Adrenal gland (tissue), 12 donors: ENCODE results near the gene KDSR. TPM values are rescaled to one million over a fixed set of nuclear protein-coding genes. Genes with fewer than 3 reads are reported as not detected.

Experiments used
- DNase-seq, 7 donors: peaks; one replicate each; pipeline ENCODE4 v3.0.0-alpha.2; 2019 to 2020
- H3K27ac ChIP-seq, 5 donors: fragments of 200-600 bp; sonication (generic) in 4 of 5; 1 replicate in 3 of 5; 2 replicates in 2 of 5; pipeline versions ENCODE4 v1.5.1 to v1.8.0; 2016 to 2020; ENCODE audit warnings: mild to moderate bottlenecking in 1 of 5
- H3K27me3 ChIP-seq: fragments of 200-600 bp; 2 replicates; pipeline ENCODE4 v1.8.0; 2021
- H3K36me3 ChIP-seq, 2 donors: fragments of 200-600 bp; replicated peaks in 1 of 2; 1 replicate in 1 of 2; 2 replicates in 1 of 2; pipeline versions ENCODE4 v1.5.1 to v1.8.0; 2018 to 2022
- H3K4me1 ChIP-seq, 2 donors: fragments of 200-600 bp; replicated peaks in 1 of 2; 1 replicate in 1 of 2; 2 replicates in 1 of 2; pipeline versions ENCODE4 v1.5.1 to v1.8.0; 2018 to 2021
- H3K4me3 ChIP-seq, 4 donors: fragments of 200-600 bp; sonication (generic) in 3 of 4; one replicate each; pipeline ENCODE4 v1.5.1; 2016 to 2018
- H3K9me3 ChIP-seq, 3 donors: fragments of 200-600 bp; sonication (generic) in 1 of 3; replicated peaks in 1 of 3; 1 replicate in 2 of 3; 2 replicates in 1 of 3; pipeline versions ENCODE4 v1.5.1 to v1.8.0; 2016 to 2021
- CTCF ChIP-seq, 6 experiments: fragments of 450-650 bp in 4 of 6; fragments of 200-600 bp in 2 of 6; sonication (generic) in 1 of 6; IDR thresholded peaks; 1 replicate in 5 of 6; 2 replicates in 1 of 6; pipeline versions ENCODE4 v1.5.1 to v1.8.0; 2016 to 2021; ENCODE audit warnings: antibody characterized with exemption in 6 of 6, mild to moderate bottlenecking in 2 of 6, moderate library complexity in 1 of 6
- POLR2A ChIP-seq, 2 donors: fragments of 450-650 bp; IDR thresholded peaks; one replicate each; pipeline ENCODE4 v1.6.1; 2017; ENCODE audit warnings: antibody characterized with exemption in 2 of 2, mild to moderate bottlenecking in 2 of 2, moderate library complexity in 1 of 2
- WGBS, 4 donors: extraction: QIAGEN DNeasy Blood & Tissue Kit in 2 of 4; methylation state at CpG; one replicate each; pipeline versions ENCODE4 v1.1.5 to v1.1.7; 2013 to 2017; 5-methylcytosine and 5-hydroxymethylcytosine counted together
- intact Hi-C, 2 donors: fragments of 100-400 bp; cut with DNase I; formaldehyde crosslinking; loops; one replicate each; pipeline versions ENCODE4 v1.14.1 to v1.15.0; 2022 to 2023
- polyA plus RNA-seq, 3 donors: library from polyadenylated mRNA; stranded (reverse); fragments of 200-250 nt in 2 of 3; fragments of 350-450 nt in 1 of 3; fragmentation: Illumina TruSeq in 1 of 3; extraction: RNeasy Lipid Tissue Mini Kit (QIAGEN cat#74804) in 1 of 3; gene quantifications; one replicate each; pipeline ENCODE4 v1.2.3, GENCODE V29; 2013 to 2014
- total RNA-seq, 9 donors: library from RNA; depleted of rRNA in 4 of 9; stranded (reverse); fragments of >200 nt in 4 of 9; fragments of 120-200 nt in 1 of 9; fragmentation: NEBNext Ultra II Directional in 1 of 9; extraction: Animal tissue kit (Norgen Biotek cat#: 25700) in 1 of 9; gene quantifications; one replicate each; pipeline versions ENCODE4 v1.1.0 to v1.2.4, GENCODE V29; 2013 to 2023
- donor health status: healthy with polysubstance abuse.
- donor health status: Bipolar disorder and iron deficiency.
- donor health status: DM: yes; HTN: yes; CAD: no.
- donor health status: DM: no; HTN: no; CAD: no.
- donor health status: DM: no; HTN: no; CAD: no.
- donor health status: DM: yes; HTN: yes; CAD: no.

The KDSR gene
- total and polyA plus RNA-seq, 12 donors: 8.2 to 102 (median 50.4) TPM

- Histone ChIP-seq H3K9me3 (no peaks in the 10 kb centered on the region), H3K27ac (no peak overlapping the region), H3K27me3 (no peaks in the 10 kb centered on the region), H3K36me3 (peaks cover 0 to 78% of the 10 kb centered on the region in 2 donors), H3K4me3 (no peak overlapping the region), H3K4me1 (peaks cover 4 to 6% of the 10 kb centered on the region in 2 donors)
- TF ChIP-seq CTCF (IDR thresholded peaks at IDR 0.05) (peak in 5 of 6 experiments; percentile 13 to 50 (median 32)), POLR2A (IDR thresholded peaks at IDR 0.05) (no peak)
- intact Hi-C loops: loop anchor here (5.0 to 10.0 kb wide), 2 partner anchors 95 to 323 kb away; no protein-coding TSS in a partner anchor
- DNase-seq: peak in 2 of 7 donors; percentile 32 to 47
- WGBS, 4 donors: 38 to 55% (median 45%) methylated on average over 4 of the region's 4 CpGs
These were observed 27.0 kb downstream of the KDSR start for GRCh38 chr18:63339920-63340484.

DNA sequence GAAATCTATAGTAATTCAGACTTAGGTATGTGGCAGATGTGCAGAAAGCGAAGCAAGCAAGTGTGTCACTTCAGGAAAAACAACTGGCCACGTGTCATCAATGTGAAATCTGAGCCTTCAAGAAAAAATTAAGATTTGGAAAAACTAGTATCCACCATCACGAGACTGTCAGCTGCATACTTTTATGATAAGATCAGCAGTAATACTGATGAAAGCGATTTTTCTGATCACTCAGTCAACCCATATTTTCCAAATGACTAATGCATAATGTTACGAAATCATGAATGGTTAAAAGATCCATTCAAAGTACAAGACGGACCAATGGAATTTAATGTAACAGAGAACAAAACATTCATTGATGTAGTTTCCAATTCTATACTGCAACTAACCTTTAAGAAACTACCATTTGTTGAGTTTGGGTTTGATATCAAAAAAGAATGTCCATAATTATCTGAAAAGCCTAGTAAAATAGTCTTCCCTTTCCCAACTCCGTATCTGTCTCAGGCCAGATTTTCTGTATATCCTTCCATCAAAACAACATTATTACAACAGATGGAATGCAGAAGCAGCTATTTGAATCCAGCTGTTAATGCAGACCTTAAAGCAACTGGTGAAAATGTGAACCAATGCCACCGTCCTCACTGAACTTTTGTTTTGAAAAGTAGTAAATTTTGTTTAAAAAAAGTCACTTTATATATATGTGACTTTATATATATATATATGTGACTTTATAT, 30.5 kb downstream of the KDSR start:
- H3K4me3 ChIP-seq: no peak overlapping the region
- DNase-seq: peak in 5 of 7 donors; percentile 31 to 46 (median 39)
- H3K27me3 ChIP-seq: no peaks in the 10 kb centered on the region
- intact Hi-C loops: loop anchor here in 1 of 2 donors (5.0 kb wide), 1 partner anchor 319 kb away; no protein-coding TSS in a partner anchor
- whole genome bisulfite sequencing, 4 donors: 36 to 49% (median 42%) methylated on average over 8 of the region's 8 CpGs
- H3K27ac ChIP-seq: peak overlapping the region in 3 of 5 donors; percentile 26 to 74 (median 70)
- H3K4me1 ChIP-seq: peaks cover 4 to 6% of the 10 kb centered on the region in 2 donors
- TF ChIP-seq POLR2A (IDR thresholded peaks at IDR 0.05) (no peak), CTCF (IDR thresholded peaks at IDR 0.05) (no peak)
- no peaks in the 10 kb centered on the region for H3K9me3 ChIP-seq
- H3K36me3 ChIP-seq: peaks cover 0 to 71% of the 10 kb centered on the region in 2 donors

DNA sequence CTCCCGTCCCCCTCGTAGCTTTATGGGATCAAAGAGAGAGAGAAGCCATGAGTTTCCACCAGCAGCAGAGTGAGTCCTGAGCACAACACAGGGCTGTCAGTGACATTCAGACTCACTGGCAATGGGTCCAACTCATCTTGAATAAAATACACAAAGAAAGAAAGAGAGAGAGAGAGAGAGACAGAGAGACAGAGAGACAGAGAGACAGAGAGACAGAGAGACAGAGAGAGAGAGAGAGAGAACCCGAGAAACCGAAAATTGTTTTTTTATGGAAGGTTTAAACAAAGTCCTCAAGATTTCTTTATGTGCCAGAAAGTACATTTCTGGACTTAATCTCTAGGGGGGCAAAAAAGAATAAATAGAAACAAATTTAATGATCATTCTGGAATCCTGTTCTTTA, 35.9 kb downstream of the KDSR start:
- 88 to 95% (median 89%) methylated on average over 4 of the region's 4 CpGs for WGBS, 4 donors
- H3K4me3 ChIP-seq: no peak overlapping the region
- H3K36me3 ChIP-seq: peaks cover 0 to 51% of the 10 kb centered on the region in 2 donors
- no peaks in the 10 kb centered on the region for H3K9me3 ChIP-seq
- TF ChIP-seq CTCF (IDR thresholded peaks at IDR 0.05) (no peak), POLR2A (IDR thresholded peaks at IDR 0.05) (no peak)
- H3K27me3 ChIP-seq: no peaks in the 10 kb centered on the region
- no peak for DNase-seq
- no peak overlapping the region for H3K27ac ChIP-seq
- intact Hi-C loops: no loop called here
- peaks cover 2 to 4% of the 10 kb centered on the region in 2 donors for H3K4me1 ChIP-seq

- no peaks in the 10 kb centered on the region for H3K9me3 ChIP-seq
- DNase-seq: no peak
- no peak overlapping the region for H3K4me3 ChIP-seq
- no peak overlapping the region for H3K27ac ChIP-seq
- intact Hi-C loops: loop anchor here in 1 of 2 donors (10.0 kb wide), 1 partner anchor 305 kb away; no protein-coding TSS in a partner anchor
- H3K27me3 ChIP-seq: no peaks in the 10 kb centered on the region
- no peak for TF ChIP-seq POLR2A (IDR thresholded peaks at IDR 0.05)
- H3K36me3 ChIP-seq: peaks cover 0 to 38% of the 10 kb centered on the region in 2 donors
- WGBS, 4 donors: 75 to 84% (median 83%) methylated on average over 7 of the region's 7 CpGs
- H3K4me1 ChIP-seq: no peaks in the 10 kb centered on the region
These were observed 37.4 kb downstream of the KDSR start for GRCh38 chr18:63329431-63330145.
